Lung (tissue), 12 donors: ENCODE data around the gene SETD2. TPM values are rescaled to one million over a fixed set of nuclear protein-coding genes. Genes with fewer than 3 reads are reported as not detected.

Source experiments
- ATAC-seq: fragments of 200-7000 bp; cut with Tn5 transposase; one replicate; pipeline ENCODE4 v1.9.1; 2020; ENCODE audit warnings: moderate number of reproducible peaks; ENCODE audit not compliant: insufficient read depth, low FRiP score
- DNase-seq, 3 donors: peaks; one replicate each; pipeline ENCODE4 v3.0.0-alpha.2; 2013 to 2017
- H3K27ac ChIP-seq, 2 donors: one replicate each; pipeline ENCODE4 v1.5.1; 2013; ENCODE audit warnings: mild to moderate bottlenecking in 2 of 2, moderate library complexity in 2 of 2, control low read depth in 1 of 2, inconsistent platforms in 1 of 2, low read depth in 1 of 2, low read length in 1 of 2
- H3K27me3 ChIP-seq, 3 donors: one replicate each; pipeline ENCODE4 v1.5.1; 2013; ENCODE audit warnings: low read length in 2 of 3; ENCODE audit not compliant: control insufficient read depth in 3 of 3, insufficient read depth in 3 of 3
- H3K36me3 ChIP-seq, 4 donors: one replicate each; pipeline ENCODE4 v1.5.1; 2013; ENCODE audit warnings: low read length in 4 of 4, mild to moderate bottlenecking in 1 of 4, moderate library complexity in 1 of 4; ENCODE audit not compliant: control insufficient read depth in 4 of 4, insufficient read depth in 4 of 4
- H3K4me1 ChIP-seq, 5 donors: one replicate each; pipeline ENCODE4 v1.5.1; 2013; ENCODE audit warnings: low read length in 5 of 5, mild to moderate bottlenecking in 2 of 5, moderate library complexity in 1 of 5; ENCODE audit not compliant: control insufficient read depth in 5 of 5, insufficient read depth in 5 of 5
- H3K4me3 ChIP-seq: one replicate; pipeline ENCODE4 v1.5.1; 2013; ENCODE audit warnings: mild to moderate bottlenecking, control low read depth, moderate library complexity
- H3K9ac ChIP-seq, 2 donors: one replicate each; pipeline ENCODE4 v1.5.1; 2013; ENCODE audit warnings: low read length in 2 of 2, control low read depth in 1 of 2; ENCODE audit not compliant: insufficient read depth in 1 of 2
- H3K9me3 ChIP-seq, 4 donors: one replicate each; pipeline ENCODE4 v1.5.1; 2013; ENCODE audit warnings: low read length in 3 of 4, mild to moderate bottlenecking in 1 of 4, moderate library complexity in 1 of 4; ENCODE audit not compliant: control insufficient read depth in 4 of 4, insufficient read depth in 3 of 4
- WGBS, 2 donors: extraction: QIAGEN DNeasy Blood & Tissue Kit; methylation state at CpG; one replicate each; pipeline ENCODE4 v1.1.7; 2013; 5-methylcytosine and 5-hydroxymethylcytosine counted together
- polyA plus RNA-seq, 2 donors: library from polyadenylated mRNA; stranded (reverse); fragments of 200-250 nt; gene quantifications; one replicate each; pipeline ENCODE4 v1.2.1, GENCODE V29; 2013
- total RNA-seq, 2 donors: library from RNA; depleted of rRNA in 1 of 2; stranded (reverse); fragments of >200 nt in 1 of 2; gene quantifications; one replicate each; pipeline ENCODE4 v1.2.1, GENCODE V29; 2014 to 2021
- TF ChIP-seq, protein P1 (sequence below): IDR thresholded peaks from 2 replicates; pipeline ENCODE4 v1.5.1; 2012; ENCODE audit warnings: mild to moderate bottlenecking; ENCODE audit errors: control extremely low read depth, extremely low read depth
- donor health status: control.
- donor health status: control.
- donor health status: Bipolar disorder and iron deficiency.
- donor health status: healthy.
- donor health status: DM: yes; HTN: yes; CAD: no.

Gene SETD2
- total and polyA plus RNA-seq, 4 donors = 10.4 to 107 (median 25.0) TPM

DNA sequence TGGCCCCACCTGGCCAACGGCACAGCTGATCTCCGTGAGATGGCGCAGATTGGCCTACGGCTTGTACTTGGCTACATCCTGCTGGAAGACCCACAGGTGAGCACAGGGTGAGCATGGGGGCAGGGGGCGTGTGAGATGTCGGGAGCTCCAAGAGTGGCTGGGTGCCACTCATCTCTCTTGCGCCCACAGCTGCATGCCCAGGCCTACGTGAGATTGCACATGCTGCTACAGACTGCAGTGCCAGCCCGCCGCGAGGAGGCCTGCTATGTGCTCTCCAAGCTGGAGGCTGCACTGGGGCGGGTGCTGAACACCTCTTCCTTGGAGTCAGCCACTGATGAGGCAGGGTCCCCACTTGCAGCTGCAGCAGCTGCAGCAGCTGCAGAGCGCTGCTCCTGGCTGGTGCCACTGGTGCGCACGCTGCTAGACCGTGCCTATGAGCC, 162.2 kb downstream of the SETD2 start:
- H3K9ac ChIP-seq = no peak overlapping the region
- ATAC-seq (no peak), DNase-seq (no peak)
- H3K36me3 ChIP-seq = peaks cover 3 to 84% (median 6%) of the 10 kb centered on the region in 4 donors
- no peak overlapping the region for H3K4me3 ChIP-seq
- 93 to 94% methylated on average over 16 of the region's 16 CpGs for WGBS, 2 donors
- peaks cover 0 to 7% (median 0%) of the 10 kb centered on the region in 5 donors for H3K4me1 ChIP-seq
- no peaks in the 10 kb centered on the region for H3K27me3 ChIP-seq
- H3K9me3 ChIP-seq = no peaks in the 10 kb centered on the region
- peak overlapping the region in 1 of 2 donors; percentile 37 for H3K27ac ChIP-seq
- TF ChIP-seq, protein P1, sequence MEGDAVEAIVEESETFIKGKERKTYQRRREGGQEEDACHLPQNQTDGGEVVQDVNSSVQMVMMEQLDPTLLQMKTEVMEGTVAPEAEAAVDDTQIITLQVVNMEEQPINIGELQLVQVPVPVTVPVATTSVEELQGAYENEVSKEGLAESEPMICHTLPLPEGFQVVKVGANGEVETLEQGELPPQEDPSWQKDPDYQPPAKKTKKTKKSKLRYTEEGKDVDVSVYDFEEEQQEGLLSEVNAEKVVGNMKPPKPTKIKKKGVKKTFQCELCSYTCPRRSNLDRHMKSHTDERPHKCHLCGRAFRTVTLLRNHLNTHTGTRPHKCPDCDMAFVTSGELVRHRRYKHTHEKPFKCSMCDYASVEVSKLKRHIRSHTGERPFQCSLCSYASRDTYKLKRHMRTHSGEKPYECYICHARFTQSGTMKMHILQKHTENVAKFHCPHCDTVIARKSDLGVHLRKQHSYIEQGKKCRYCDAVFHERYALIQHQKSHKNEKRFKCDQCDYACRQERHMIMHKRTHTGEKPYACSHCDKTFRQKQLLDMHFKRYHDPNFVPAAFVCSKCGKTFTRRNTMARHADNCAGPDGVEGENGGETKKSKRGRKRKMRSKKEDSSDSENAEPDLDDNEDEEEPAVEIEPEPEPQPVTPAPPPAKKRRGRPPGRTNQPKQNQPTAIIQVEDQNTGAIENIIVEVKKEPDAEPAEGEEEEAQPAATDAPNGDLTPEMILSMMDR = no peak

DNA sequence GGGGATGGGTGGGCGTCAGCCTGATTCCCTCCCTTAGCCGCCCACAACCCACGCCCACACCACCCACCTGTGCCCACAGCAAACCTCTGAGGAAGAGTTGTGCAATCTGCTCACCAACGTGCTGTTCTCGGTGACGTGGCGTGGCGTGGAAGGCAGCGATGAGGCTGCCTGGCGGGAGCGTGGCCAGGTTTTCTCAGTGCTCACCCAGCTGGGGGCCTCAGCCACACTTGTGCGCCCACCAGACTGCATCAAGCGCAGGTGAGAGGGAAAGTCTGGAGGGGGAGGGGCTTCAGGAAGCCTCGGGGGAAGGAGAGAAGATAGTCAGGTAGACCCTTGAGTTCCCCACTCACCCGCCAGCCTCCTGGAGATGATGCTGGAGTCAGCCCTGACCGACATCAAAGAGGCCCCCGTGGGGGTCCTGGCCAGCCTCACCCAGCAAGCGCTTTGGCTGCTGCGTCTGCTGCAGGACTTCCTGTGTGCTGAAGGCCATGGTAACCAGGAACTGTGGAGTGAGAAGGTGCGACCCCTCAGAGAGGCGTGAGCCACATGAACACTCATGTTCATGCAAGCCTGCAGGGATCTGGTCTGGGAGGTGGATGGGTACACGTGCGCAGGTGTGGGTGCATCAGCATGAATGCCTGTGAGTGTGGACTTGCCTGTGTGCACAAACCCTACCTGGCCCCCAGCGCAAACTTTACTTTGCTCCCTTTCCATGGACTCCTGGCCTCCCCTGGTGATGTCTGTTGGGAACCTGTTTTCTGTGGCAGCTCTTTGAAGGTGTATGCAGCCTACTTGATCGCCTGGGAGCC, 162.8 kb downstream of the SETD2 start:
- Histone ChIP-seq H3K9me3 (no peaks in the 10 kb centered on the region), H3K36me3 (peaks cover 0 to 84% (median 4%) of the 10 kb centered on the region in 4 donors), H3K4me3 (no peak overlapping the region), H3K27ac (no peak overlapping the region), H3K4me1 (peaks cover 0 to 7% (median 0%) of the 10 kb centered on the region in 5 donors), H3K9ac (no peak overlapping the region), H3K27me3 (no peaks in the 10 kb centered on the region)
- 78 to 86% methylated on average over 25 of the region's 25 CpGs for WGBS, 2 donors
- TF ChIP-seq, protein P1 = no peak
- no peak for DNase-seq
- no peak for ATAC-seq

DNA sequence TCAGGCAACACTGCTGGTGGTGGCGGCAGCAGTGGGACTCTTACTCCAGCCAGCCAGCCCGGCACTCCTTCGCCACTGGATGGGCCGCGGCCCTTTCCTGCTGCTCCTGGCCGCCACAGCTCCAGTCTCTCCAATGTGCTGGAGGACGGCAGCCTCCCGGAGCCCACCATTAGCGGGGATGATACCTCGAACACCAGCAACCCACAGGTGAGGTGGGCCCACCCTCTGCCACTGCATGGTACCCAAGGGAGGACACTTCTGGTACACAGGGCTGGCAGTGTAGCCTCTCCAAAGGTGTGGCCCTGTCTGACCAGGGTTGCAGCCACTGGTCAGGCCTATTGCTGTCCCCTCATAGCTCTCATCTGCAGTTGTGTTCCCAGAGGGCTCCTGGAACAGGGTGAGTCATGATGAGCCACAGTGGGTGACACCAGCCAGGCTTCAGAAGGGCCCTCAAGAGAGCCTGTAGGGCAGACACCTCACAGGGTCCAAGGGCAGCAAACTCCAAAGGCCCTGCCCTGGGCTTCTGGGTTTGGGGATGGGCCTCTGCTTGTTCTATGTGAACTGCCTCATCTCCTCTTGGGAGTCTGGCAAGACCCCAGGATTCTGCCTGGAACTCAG, 163.6 kb downstream of the SETD2 start:
- Histone ChIP-seq H3K27me3 (no peaks in the 10 kb centered on the region), H3K36me3 (peaks cover 0 to 83% (median 3%) of the 10 kb centered on the region in 4 donors), H3K9me3 (no peaks in the 10 kb centered on the region), H3K4me1 (peaks cover 0 to 7% (median 0%) of the 10 kb centered on the region in 5 donors), H3K9ac (no peak overlapping the region), H3K4me3 (no peak overlapping the region), H3K27ac (no peak overlapping the region)
- WGBS, 2 donors = 96 to 99% methylated on average over 10 of the region's 10 CpGs
- no peak for ATAC-seq
- TF ChIP-seq, protein P1 = no peak
- no peak for DNase-seq
